GM19238 (cell line): Measurements from ENCODE around the gene MACROD2.
"Not testable (repeated sequence)": the region's sequence is repeated elsewhere in the genome, so short reads cannot be mapped to it uniquely, and the experiment has no call there.

Experiments used
- DNase-seq: peaks from one replicate; pipeline ENCODE4 v3.0.0; 2011; ENCODE audit warnings: low spot score; ENCODE audit not compliant: insufficient read length

Gene MACROD2

DNA sequence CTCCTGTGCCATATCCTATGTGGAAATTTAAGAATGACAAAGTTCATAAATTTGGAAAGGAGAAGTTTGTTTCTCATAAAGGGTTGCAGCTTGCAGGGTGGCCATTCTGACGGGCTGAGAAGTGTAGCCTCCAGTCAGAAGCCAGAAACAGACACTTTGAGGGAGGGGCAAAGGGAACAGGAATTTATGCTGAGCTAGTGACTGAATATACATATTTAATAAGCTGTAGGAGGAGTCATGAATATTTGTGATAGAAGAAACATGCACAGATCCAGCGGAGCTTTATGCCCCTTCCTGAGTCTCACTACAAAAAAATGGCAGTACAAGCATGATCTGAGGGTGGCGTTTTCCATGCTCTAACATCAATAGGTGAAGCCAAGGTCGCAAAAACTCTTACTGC, 1779.6 kb downstream of the MACROD2 start:
- no peak for DNase-seq

DNA sequence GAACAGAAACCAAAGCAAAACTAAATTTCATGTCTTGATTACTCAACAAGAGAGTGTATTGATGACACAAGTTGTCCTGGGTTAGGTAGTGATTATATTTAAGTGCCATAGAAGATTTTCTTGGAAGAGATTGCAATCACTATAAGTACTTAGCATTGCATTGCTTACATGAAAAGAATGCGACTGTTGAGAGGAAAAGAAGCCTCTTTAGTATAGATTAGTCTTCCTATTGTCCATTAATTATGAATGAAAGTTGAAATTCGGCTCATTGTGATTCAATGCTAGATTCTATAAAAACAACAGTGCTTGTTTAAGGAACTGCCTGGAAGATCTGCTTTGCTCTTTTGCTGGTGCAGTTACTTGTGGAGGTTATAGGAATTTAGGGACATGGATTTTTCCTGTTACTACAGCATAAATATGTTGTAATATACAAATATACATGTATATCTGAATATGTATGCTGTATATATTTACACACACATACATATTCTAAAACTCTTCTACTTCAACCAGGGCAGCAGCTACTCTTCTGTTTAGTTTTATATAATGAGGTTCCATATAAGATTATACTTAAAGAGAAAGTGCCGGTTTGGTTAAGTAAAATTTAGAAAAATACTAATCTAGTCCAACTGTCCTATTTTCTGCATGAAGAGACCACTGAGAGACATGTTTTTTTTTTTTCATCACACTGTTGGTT, 1781.6 kb downstream of the MACROD2 start:
- DNase-seq, result no peak

DNA sequence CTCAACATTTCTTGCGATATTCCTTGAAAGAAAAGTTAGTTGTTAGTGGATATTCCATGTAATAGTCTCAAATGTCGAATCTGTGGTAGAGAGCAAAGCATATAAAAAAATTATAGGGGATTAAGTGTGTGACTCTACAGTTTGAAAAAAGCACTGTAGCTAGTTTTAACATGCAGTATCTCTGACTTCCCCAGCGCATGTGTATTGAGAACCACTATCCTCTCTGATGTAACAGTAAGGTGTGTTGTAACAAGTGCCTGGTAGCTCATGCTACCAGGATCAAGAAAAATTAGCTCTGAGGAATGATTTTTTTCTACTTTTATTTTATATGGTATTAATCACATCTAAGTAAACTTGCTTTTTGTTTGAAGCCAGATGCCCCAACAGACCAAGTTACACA, 1788.7 kb downstream of the MACROD2 start:
- DNase-seq, result no peak

DNA sequence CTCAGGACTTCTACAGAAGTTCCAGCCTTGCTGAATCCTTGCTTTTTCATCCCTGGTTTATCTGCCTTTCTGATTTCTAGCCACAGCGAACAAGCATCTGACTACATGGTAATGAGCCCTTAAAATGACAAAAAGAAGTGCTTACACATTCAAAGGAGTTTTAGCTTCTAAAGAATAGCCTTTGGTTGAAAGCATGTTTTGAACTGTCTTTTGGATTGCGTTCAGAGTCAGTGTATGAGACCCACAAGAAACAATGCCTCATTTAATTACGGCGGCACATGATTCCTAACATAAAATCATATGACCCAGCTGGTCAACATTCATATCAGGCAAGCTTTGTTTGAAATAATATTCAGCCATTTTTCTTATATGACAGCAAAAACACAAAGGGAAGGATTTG, 1793.8 kb downstream of the MACROD2 start:
- no peak for DNase-seq

DNA sequence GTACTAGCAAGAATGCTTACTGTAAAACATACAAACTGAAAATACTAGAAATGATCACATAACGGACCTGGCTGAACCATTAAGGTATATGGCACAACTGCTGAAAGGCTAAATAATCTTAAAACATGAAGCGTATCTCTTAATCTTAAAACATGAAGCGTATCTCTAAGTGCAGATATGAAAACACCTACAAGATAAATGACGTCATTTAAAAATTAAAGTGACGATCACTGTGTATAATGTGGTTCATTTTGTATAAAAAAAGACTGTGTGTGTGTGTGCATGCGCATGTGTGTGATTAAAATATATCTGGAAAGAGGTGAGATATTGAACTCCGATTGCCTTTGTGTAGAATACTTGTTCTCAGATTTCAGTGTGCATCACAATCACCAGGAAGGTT, 1797.5 kb downstream of the MACROD2 start:
- no peak for DNase-seq

DNA sequence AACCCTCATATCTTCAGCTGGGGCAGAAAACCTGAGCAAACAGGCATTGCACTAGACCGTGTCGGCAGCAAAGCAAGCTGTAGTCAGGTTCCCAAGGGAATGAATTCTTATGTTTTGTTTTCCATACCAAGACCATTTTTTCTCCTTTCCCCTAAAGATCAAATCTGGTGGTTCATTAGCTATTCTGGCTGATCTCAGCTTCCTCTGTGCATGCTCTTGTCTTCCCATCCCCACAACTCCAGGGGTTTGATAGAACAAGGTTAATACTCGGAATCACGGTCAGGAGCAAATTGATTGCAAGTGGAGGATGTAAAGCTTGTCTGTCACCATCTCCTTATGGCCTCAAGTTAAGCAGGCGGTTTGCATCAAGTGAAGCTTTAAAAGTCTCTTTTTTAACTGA, 1799.1 kb downstream of the MACROD2 start:
- DNase-seq, result no peak

DNA sequence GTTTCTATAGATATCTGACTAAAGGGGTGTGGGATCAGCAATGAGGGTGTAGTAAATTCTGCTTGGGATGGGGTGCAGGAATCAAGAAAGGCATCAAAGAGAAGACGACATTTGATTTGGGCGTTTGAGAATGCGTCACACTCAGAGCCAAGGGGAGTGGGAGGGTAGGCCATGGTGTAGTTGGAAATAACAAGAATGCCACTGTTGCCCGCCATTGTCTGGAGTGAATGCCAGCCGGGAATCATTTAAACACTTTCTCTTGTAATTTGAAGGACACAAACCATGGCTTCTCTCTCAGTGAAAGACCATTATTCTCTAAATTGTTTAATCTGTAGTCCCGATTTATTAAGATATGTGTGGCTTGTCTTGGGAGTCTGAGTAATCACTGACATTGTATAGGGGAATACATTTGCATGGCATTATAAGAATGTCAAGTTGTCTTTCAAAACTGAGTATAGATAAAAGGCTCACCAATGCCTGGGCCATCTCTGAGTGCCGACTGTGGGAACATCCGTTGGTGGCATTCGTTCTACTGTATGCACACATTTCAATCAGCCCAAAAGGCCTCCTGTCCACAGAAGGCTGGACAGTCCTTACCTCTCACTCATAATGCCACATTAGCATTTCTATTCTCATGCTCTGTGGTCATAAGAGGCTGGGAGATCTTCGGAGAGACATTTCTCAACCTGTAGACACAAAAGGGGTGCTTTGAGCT, 1800.1 kb downstream of the MACROD2 start:
- no peak for DNase-seq

DNA sequence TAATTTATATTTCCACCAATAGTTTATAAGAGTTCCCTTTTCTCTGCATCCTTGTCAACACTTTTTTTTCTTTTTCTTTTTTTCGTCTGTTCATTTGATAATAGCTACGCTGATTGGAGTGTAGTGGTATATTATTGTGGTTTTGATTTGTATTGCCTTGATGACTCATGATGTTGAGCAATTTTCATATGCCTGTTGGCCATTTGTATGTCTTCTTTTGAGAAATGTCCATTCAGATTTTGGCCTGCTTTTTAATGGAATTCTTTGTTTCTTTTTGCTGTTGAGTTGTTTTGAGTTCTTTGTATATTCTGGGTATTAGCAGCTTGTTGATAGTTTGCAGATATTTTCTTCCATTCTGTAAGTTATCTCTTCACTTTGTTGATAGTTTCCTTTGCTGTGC, 1804.6 kb downstream of the MACROD2 start:
- no peak for DNase-seq

DNA sequence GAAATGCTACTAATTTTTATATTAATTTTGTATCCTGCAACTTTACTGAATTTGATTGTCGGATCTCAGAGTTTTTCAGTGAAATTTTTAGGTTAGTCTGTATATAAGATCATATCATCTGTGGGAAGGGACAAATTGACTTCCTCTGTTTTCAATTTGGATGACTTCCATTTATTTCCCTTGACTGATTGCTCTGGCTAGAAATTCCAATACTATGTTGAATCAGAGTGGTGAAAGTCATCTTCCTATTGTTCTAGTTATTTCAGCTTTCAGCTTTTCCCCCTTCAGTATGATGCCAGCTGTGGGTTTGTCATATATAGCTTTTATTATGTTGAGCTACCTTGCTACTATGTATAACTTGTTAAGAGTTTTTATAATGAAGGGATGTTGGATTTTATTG, 1806.7 kb downstream of the MACROD2 start:
- no peak for DNase-seq

DNA sequence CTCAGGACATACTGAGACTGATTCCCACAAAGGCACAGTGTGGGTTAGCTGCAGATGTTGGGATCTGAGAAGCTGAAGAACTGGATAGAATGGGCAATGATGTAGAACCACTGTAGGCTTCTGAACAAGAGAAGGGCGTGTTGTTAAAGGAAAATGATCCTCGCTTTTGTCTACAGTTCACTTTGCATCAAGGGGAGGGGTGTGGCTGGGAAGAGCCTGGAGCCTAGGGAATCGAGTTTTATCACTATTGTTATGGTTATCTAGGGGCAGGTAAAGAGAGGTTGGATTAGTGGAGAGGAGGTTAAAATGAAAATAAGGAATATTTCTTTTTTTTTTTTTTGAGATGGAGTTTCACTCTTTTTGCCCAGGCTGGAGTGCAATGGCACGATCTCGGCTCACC, 1809.8 kb downstream of the MACROD2 start:
- no peak for DNase-seq

DNA sequence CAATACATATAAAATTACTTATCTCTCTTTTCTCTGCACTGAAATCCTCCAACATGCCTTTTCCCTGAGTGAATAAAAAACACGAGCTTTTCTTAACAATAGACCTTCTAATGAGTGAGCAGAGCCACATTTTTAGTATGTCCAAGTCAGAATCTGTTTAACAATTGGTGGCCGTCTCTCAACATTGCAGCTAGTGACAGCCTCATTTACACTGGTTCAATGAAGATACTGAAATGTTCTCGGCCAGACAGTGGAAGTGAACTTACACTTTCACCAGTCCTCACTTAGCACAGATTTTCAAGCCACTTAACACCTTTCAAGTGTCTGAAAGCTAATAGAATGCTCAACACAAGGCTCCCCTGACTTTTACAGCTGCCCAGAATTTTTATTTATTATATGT, 1810.8 kb downstream of the MACROD2 start:
- DNase-seq, result no peak

DNA sequence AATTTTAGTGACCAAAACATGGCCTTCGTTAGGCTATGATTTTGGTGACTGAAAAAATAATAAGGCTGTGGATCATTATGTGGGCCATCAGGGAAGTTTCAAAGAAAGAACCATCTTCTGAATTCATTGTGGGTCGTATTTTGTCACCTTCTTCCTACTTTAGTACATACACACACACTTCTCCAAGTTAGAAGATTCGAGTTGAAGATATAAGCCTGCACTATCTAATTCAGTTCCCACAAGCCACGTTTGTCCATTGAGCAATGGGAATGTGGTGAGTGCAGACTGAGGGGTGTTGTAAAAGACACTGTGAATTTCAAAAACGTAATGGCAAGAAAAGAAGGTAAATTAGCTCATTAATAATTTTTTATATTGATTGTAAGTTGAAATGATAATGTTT, 1812.0 kb downstream of the MACROD2 start:
- no peak for DNase-seq

DNA sequence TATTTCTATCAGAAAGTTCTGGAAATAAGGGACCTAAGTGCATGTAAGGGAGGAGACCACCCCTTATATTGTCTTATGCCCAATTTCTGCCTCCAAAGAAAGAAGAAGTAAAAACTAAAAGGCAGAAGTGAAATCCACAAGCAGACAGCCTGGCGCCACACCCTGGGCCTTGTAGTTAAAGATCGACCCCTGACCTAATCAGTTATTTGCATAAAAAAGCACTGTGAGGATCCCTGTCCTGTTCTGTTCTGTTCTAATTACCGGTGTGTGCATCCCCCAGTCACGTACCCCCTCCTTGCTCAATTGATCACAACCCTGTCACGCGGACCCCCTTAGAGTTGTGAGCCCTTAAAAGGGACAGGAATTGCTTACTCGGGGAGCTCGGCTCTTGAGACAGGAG, 1812.5 kb downstream of the MACROD2 start:
- not testable (repeated sequence) for DNase-seq

DNA sequence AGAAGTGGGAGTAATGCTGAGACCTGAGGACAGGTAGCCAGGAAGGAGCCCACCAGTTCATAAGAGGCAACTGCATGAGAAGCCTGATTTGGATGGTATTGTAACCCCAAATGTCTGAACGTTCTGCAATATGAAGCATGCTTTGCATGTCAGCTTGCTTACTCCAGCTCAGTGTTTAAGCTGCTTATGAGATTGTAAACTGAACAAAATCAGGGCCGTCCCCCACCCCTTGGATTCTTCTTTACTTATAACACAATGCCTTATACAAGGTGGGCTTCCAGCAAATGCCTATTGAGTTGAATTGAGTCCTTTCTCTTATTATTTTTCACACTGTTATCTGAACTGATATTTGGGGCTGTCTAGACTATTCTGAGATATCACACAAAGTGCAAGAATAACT, 1816.6 kb downstream of the MACROD2 start:
- no peak for DNase-seq

DNA sequence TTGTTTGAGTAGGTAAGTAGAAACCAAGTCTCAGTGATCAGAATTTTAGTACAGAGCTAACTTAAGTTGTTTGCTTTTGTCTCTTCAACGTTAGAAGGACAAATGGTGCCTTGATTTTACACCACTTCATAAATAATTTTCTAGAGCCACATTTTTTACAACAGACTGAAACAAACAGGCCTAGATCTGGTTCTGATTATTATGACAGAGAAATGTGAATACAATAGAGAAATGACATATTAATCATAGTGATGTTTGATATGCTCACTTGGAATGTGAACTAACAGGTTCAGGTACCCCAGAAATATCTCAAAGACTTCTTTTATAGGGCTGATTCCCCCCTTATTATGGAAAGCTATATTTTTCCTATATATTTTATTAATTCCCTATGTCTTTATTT, 1817.4 kb downstream of the MACROD2 start:
- no peak for DNase-seq

DNA sequence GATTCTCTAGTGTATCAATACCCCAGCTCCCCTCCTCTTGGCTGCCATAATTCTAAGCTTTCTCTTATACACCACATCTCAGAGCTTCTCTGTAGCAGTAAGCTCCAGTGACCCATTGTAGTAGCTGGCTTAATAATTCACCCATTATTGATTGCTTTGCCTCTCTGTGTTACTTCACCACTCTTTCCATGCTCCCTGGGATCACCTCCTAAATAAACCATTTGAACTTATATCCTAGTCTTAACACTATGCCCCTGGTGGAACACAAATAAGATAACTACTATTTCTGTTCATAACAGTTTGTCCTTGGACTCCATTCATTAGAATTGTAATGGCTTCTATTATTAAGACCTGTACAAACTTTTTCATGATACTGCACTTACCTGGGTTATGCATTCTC, 1819.0 kb downstream of the MACROD2 start:
- no peak for DNase-seq

DNA sequence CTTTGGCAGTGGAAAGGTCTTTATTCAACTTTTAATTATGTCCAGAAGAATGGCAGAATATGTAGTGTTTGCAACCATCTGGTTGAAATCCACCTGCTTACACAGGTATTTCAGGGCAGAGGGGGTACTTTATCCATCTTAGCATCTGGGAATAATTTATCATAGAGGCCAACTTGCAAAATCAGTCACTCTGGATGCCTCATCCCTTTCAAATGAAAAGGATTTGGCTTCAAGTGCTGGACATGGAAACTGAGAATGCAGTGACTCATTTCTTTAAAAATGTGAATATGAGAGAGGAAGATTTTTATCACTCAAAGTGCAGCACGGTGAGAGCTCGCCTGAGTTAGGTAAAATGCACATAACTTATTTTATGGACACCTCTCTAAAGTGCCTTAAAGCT, 1819.6 kb downstream of the MACROD2 start:
- no peak for DNase-seq

DNA sequence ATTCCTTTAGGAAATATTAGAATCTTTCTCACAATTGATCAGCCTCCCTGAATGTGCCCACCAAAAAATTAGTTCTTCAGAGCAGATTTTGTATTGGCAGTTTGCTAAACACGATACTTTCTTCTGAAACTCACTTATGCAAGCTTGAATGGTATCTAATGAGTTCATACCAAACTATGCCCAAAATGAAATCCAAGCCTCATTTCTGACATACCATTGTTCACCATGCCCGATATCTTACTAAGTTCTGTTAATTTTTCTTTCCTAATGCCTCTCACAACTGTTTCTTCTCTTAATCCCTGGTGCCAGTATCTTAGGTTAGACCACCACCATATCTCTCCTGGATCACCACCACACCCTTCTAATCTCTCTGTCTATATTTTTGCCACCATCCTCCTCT, 1822.0 kb downstream of the MACROD2 start:
- no peak for DNase-seq

DNA sequence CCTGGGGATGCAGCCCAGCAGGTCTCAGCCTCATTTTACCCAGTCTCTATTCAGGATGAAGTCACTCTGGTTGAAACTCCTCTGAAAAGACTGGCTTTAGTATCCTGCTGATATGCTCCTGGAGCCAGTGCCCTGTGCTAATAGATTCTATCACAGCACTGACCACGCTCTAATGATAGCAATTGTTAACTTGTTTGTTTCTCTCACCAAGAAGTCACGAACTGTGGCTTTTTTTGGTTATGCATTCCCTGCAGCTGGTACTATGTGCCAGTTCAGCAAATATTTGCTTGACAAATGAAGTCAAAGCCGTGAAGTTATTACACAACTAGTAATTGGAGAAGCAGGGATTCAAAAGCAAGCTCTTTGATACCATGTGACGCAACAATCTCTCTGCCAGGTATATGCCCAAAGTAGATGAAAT, 1823.3 kb downstream of the MACROD2 start:
- DNase-seq, result no peak

DNA sequence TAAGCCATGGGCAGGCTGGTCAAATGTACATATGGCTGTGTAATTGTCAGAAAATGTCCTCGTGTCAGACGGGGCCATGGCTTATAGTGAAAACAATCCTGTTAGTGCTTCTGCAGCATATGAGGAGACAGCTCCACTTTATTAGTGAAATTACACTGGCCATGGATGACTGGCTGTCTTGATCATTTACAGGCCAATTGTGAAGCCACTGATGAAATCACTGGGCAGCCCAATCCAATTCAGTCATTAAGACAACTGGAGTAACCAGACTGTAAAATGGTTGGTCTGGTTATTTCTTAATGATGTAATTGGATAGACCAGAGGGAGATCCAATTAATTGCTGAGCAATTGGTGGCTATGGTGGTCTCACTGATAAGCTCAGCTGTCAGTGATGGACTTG, 1828.4 kb downstream of the MACROD2 start:
- no peak for DNase-seq

DNA sequence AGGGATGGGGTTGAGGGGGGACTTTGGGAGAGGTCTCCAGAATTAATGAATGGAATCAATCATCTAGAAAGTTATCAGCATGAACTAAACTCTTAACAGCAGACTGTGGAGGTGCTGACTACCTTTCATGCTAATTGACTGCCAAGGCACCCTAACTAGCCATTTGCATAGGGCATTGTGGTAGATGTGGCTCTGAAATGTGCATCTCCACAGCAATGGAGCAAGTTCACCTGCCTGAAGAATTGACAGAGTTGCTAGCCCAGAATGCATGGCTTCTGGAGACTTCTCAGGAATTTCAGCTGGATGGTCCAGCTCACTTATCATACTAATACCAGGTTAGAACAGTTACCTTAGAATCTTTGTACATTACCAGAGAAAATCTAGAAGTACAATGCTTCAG, 1832.3 kb downstream of the MACROD2 start:
- DNase-seq, result no peak

DNA sequence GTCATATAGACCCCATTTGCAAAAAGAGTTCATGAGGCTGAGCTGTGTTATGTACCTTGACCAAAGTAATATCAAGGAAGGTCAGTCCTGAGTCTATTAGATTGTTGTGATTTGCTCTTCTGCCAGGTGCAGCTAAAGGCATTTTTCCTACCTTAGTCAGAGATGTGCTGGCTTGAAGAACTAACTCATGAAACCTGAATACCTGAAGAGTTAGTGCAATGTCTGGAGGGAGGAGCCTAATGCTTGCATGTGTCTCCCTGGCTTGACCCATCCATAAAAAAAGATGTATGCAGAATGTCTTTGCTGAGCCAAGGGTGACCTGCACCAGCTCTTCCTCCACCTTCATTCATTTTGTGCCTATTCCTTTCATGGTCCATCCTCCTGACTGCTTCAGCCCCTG, 1835.9 kb downstream of the MACROD2 start:
- no peak for DNase-seq

DNA sequence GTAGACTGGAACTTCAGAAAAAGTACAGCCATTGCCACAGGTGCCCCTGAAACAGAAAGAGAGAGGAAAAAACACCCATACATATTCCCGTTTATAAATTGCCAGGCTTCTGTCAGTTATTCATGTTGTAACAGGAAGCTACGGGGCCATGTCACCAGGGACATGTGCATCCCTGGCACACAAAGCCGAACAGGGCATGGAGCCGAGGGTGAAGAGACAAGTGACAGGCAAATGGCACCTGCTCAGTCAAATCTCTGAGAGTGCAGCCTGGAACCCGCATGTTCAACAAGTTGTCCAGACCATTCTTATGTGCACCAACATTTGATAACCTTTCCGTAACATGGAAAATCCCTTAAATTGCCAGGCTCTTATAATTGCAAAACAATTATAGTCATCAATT, 1837.2 kb downstream of the MACROD2 start:
- no peak for DNase-seq
